Stimulated activated naive CD4-positive, alpha-beta T cell treated with Interleukin-2 at 50 U/mL for 16 hours (primary cell): ENCODE results near the gene OR51F2.
"Not testable (repeated sequence)": the region's sequence is repeated elsewhere in the genome, so short reads cannot be mapped to it uniquely, and the experiment has no call there.

ENCODE experiments used
- DNase-seq: peaks from one replicate; lab custom pipeline; 2025; lab: John Stamatoyannopoulos, UW

Gene OR51F2

GRCh38 chr11:4821021-4821420 is at the start of gene OR51F2:
OR51F2 (plus strand) TSS chr11:4821321; CDS start chr11:4821422, 101 bp downstream.
- no peak for DNase-seq

GRCh38 chr11:4782454-4782853 is 38.7 kb upstream of the OR51F2 start:
- DNase-seq, result no peak

- no peak for DNase-seq
These were observed 23.9 kb upstream of the OR51F2 start for GRCh38 chr11:4797206-4797605.

GRCh38 chr11:4798427-4799183 is 22.5 kb upstream of the OR51F2 start:
- DNase-seq, result no peak

GRCh38 chr11:4801316-4801715 is 19.8 kb upstream of the OR51F2 start:
- not testable (repeated sequence) for DNase-seq

- no peak for DNase-seq
These were observed 16.8 kb upstream of the OR51F2 start, which contains the start of gene OR52R1 for GRCh38 chr11:4804280-4804679. OR52R1 (minus strand) TSS chr11:4804380; CDS start chr11:4804380, 0 bp downstream.

GRCh38 chr11:4808476-4808875 is 12.6 kb upstream of the OR51F2 start:
- DNase-seq, result no peak

- DNase-seq, result no peak
These were observed 11.9 kb upstream of the OR51F2 start for GRCh38 chr11:4809246-4809645.

GRCh38 chr11:4825132-4825531 is 4.0 kb downstream of the OR51F2 start:
- no peak for DNase-seq

- DNase-seq, result no peak
These were observed 5.3 kb downstream of the OR51F2 start for GRCh38 chr11:4826425-4826824.

- no peak for DNase-seq
These were observed 9.2 kb downstream of the OR51F2 start for GRCh38 chr11:4830346-4830745.

GRCh38 chr11:4830909-4831308 is 9.8 kb downstream of the OR51F2 start:
- no peak for DNase-seq

GRCh38 chr11:4839851-4840549 is 18.9 kb downstream of the OR51F2 start:
- DNase-seq, result no peak

GRCh38 chr11:4848908-4849532 is 27.9 kb downstream of the OR51F2 start, which contains the start of gene OR51S1:
OR51S1 (minus strand) TSS chr11:4849208; CDS start chr11:4849208, 0 bp downstream.
- DNase-seq, result no peak

GRCh38 chr11:4851033-4851432 is 29.9 kb downstream of the OR51F2 start:
- no peak for DNase-seq

GRCh38 chr11:4854286-4854685 is 33.2 kb downstream of the OR51F2 start:
- not testable (repeated sequence) for DNase-seq

- no peak for DNase-seq
These were observed 41.5 kb downstream of the OR51F2 start for GRCh38 chr11:4862447-4863236.

GRCh38 chr11:4863876-4864275 is 42.8 kb downstream of the OR51F2 start:
- DNase-seq, result no peak

- no peak for DNase-seq
These were observed 44.7 kb downstream of the OR51F2 start for GRCh38 chr11:4865855-4866254.
